Karpas-422 (cell line): ENCODE data around the gene GPR39. TPM values are rescaled to one million over a fixed set of nuclear protein-coding genes. Genes with fewer than 3 reads are reported as not detected.

Experiments
- DNase-seq: peaks from one replicate; pipeline ENCODE4 v3.0.0-alpha.2; 2015
- H2AFZ ChIP-seq: fragments of 200-600 bp; sonication (generic); 2 replicates; pipeline ENCODE4 v1.6.1; 2014; ENCODE audit warnings: antibody characterized with exemption, low read length, mixed read lengths
- H3K27ac ChIP-seq: fragments of 200-600 bp; sonication (generic); 2 replicates; pipeline ENCODE4 v1.5.1; 2014; ENCODE audit warnings: mild to moderate bottlenecking, low read length, moderate library complexity
- H3K27me3 ChIP-seq: fragments of 200-600 bp; sonication (generic); 2 replicates; pipeline ENCODE4 v1.6.1; 2014; ENCODE audit warnings: low read length, mixed read lengths
- H3K36me3 ChIP-seq: fragments of 200-600 bp; sonication (generic); 2 replicates; pipeline ENCODE4 v1.6.1; 2014; ENCODE audit warnings: low read length, mixed read lengths; ENCODE audit not compliant: insufficient read depth
- H3K4me1 ChIP-seq: fragments of 200-600 bp; sonication (generic); 2 replicates; pipeline ENCODE4 v1.6.1; 2014; ENCODE audit warnings: mild to moderate bottlenecking, low read length, mixed read lengths
- H3K4me2 ChIP-seq: fragments of 200-600 bp; sonication (generic); 2 replicates; pipeline ENCODE4 v1.6.1; 2014; ENCODE audit warnings: low read length, low read depth, mild to moderate bottlenecking; ENCODE audit not compliant: poor library complexity, severe bottlenecking
- H3K4me3 ChIP-seq: fragments of 200-600 bp; sonication (generic); 2 replicates; pipeline ENCODE4 v1.5.1; 2014; ENCODE audit warnings: mild to moderate bottlenecking, antibody characterized with exemption, low read length, mixed read lengths
- H3K79me2 ChIP-seq: fragments of 200-600 bp; sonication (generic); 2 replicates; pipeline ENCODE4 v1.6.1; 2014; ENCODE audit warnings: mild to moderate bottlenecking, low read length, mixed read lengths
- H3K9ac ChIP-seq: fragments of 200-600 bp; sonication (generic); 2 replicates; pipeline ENCODE4 v1.6.0; 2014; ENCODE audit warnings: low read length
- H3K9me2 ChIP-seq: fragments of 200-600 bp; sonication (generic), shearing (Covaris generic); replicated peaks from 2 replicates; pipeline ENCODE4 v1.6.0; 2014; ENCODE audit warnings: mild to moderate bottlenecking, low read length, moderate library complexity; ENCODE audit not compliant: insufficient read depth
- H3K9me3 ChIP-seq: fragments of 300-700, 200-600 bp; sonication (generic); 2 replicates; pipeline ENCODE4 v1.6.1; 2014; ENCODE audit warnings: low read length, mixed read lengths
- H4K20me1 ChIP-seq: fragments of 200-600 bp; sonication (generic); 2 replicates; pipeline ENCODE4 v1.6.1; 2014; ENCODE audit warnings: mild to moderate bottlenecking, antibody characterized with exemption, low read length, low read depth; ENCODE audit not compliant: insufficient read depth
- total RNA-seq: library from RNA; depleted of rRNA; stranded (reverse); fragments of >200 nt; shearing (Covaris generic); gene quantifications from 2 replicates; pipeline ENCODE4 v1.2.3, GENCODE V29; 2014; ENCODE audit warnings: low replicate concordance

Gene GPR39
- total RNA-seq, 1 experiment from 2014 or later: 0.34 TPM

GRCh38 chr2:132668189-132668823 lies 251.7 kb downstream of the GPR39 start:
- H3K9me2 ChIP-seq: no peaks in the 10 kb centered on the region
- H3K4me1 ChIP-seq: no peaks in the 10 kb centered on the region
- H2AFZ ChIP-seq: no peak overlapping the region
- no peak overlapping the region for H3K9ac ChIP-seq
- no peak overlapping the region for H3K27ac ChIP-seq
- H4K20me1 ChIP-seq: no peaks in the 10 kb centered on the region
- no peaks in the 10 kb centered on the region for H3K79me2 ChIP-seq
- no peaks in the 10 kb centered on the region for H3K9me3 ChIP-seq
- no peak for DNase-seq
- no peaks in the 10 kb centered on the region for H3K27me3 ChIP-seq
- no peak overlapping the region for H3K4me3 ChIP-seq
- no peaks in the 10 kb centered on the region for H3K36me3 ChIP-seq
- H3K4me2 ChIP-seq: no peak overlapping the region

- no peaks in the 10 kb centered on the region for H3K9me2 ChIP-seq
Measured at GRCh38 chr2:132668987-132669907, 252.6 kb downstream of the GPR39 start.

GRCh38 chr2:132669908-132670495 lies 253.4 kb downstream of the GPR39 start, which contains the start of gene LYPD1:
TSS of gene LYPD1 (minus strand) at chr2:132670205. CDS start at chr2:132669932, 273 bp downstream.
- Histone ChIP-seq H2AFZ (no peak within 1 kb of the TSS), H3K27me3 (no peaks in the 10 kb centered on the region), H3K4me2 (no peak within 1 kb of the TSS)

More at GRCh38 chr2:132668987-132669907, 252.6 kb downstream of the GPR39 start:
- Histone ChIP-seq H3K27ac (no peak overlapping the region), H4K20me1 (no peaks in the 10 kb centered on the region), H3K27me3 (no peaks in the 10 kb centered on the region), H3K79me2 (no peaks in the 10 kb centered on the region), H3K4me3 (no peak overlapping the region), H3K4me1 (no peaks in the 10 kb centered on the region), H3K4me2 (no peak overlapping the region), H2AFZ (no peak overlapping the region), H3K9ac (no peak overlapping the region), H3K36me3 (no peaks in the 10 kb centered on the region), H3K9me3 (no peaks in the 10 kb centered on the region)
- no peak for DNase-seq

DNA sequence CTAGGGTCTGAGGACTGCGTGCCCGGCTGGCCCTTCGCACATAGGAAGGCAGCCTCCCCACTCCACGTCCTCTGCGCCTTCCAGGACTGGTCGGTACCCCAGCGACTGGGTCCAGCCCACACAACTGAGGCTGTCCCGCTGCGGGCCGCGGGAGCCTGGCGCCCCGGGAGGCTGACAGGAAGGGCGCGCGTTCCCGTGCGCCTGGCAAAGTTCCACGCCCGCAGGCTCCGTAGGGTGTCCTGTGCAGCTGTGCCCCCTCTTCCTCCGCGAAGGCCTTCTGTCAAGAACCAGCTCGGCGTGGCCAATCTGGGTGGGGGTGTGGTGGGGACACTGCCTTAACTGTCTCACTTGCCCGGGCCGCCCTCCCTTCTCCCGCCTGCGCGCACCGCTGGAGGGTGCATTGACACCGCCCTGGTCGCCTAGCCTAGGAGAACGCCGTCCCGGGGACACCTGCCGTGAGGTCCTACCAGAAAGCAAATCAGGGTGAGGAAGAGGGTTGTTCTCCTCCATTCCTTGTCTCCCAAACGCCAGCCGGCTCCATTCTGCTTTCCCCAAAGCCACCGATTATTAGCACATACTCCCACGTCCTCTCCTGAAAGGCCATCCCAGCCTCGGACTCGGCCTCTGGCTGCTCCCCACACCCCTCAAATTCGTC lies 254.0 kb downstream of the GPR39 start:
- Histone ChIP-seq H3K4me2 (no peak overlapping the region), H4K20me1 (no peaks in the 10 kb centered on the region), H2AFZ (no peak overlapping the region)

More at GRCh38 chr2:132669908-132670495, 253.4 kb downstream of the GPR39 start, which contains the start of gene LYPD1:
- no peaks in the 10 kb centered on the region for H4K20me1 ChIP-seq
- no peaks in the 10 kb centered on the region for H3K9me2 ChIP-seq
- DNase-seq: no peak
- H3K9me3 ChIP-seq: no peaks in the 10 kb centered on the region
- H3K79me2 ChIP-seq: no peaks in the 10 kb centered on the region
- H3K4me1 ChIP-seq: no peaks in the 10 kb centered on the region
- H3K9ac ChIP-seq: no peak within 1 kb of the TSS
- no peak within 1 kb of the TSS for H3K27ac ChIP-seq
- no peaks in the 10 kb centered on the region for H3K36me3 ChIP-seq
- no peak within 1 kb of the TSS for H3K4me3 ChIP-seq

GRCh38 chr2:132671151-132671835 lies 254.7 kb downstream of the GPR39 start:
- Histone ChIP-seq H3K9ac (no peak overlapping the region), H3K27ac (no peak overlapping the region), H3K4me3 (no peak overlapping the region), H3K4me1 (no peaks in the 10 kb centered on the region; the same call in 1 of the 2 replicates), H3K79me2 (no peaks in the 10 kb centered on the region), H3K27me3 (no peaks in the 10 kb centered on the region), H3K4me2 (no peak overlapping the region), H2AFZ (no peak overlapping the region), H3K9me3 (no peaks in the 10 kb centered on the region), H4K20me1 (no peaks in the 10 kb centered on the region), H3K36me3 (no peaks in the 10 kb centered on the region), H3K9me2 (no peaks in the 10 kb centered on the region)
- no peak for DNase-seq

More for the DNA sequence above, 254.0 kb downstream of the GPR39 start:
- Histone ChIP-seq H3K79me2 (no peaks in the 10 kb centered on the region), H3K27ac (no peak overlapping the region), H3K9ac (no peak overlapping the region), H3K4me3 (no peak overlapping the region), H3K4me1 (no peaks in the 10 kb centered on the region), H3K9me3 (no peaks in the 10 kb centered on the region), H3K9me2 (no peaks in the 10 kb centered on the region), H3K36me3 (no peaks in the 10 kb centered on the region), H3K27me3 (no peaks in the 10 kb centered on the region)
- DNase-seq: no peak

DNA sequence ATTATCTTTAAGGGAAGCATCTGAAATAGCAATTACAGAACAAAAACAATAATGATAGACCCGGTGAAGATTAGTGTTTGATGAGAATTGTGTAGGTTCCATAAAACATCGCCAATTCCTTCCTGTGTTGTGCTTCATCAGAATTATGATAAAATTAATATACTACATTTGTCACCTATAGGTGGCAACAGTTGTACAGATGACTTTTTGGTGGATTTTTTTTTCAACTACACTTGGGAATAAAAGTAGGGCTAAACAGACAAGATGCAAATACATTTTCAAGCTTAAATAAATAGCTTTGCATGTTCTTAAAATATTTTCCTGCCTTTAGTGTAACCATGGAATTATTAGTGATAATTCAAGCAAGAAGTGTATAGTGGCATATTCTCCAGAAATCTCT lies 260.4 kb downstream of the GPR39 start:
- H3K79me2 ChIP-seq: no peaks in the 10 kb centered on the region
- no peak overlapping the region for H2AFZ ChIP-seq
- H3K9me3 ChIP-seq: no peaks in the 10 kb centered on the region
- H3K27me3 ChIP-seq: no peaks in the 10 kb centered on the region
- peaks cover 24% of the 10 kb centered on the region for H3K4me1 ChIP-seq
- H3K4me3 ChIP-seq: no peak overlapping the region
- no peaks in the 10 kb centered on the region for H3K9me2 ChIP-seq
- no peak overlapping the region for H3K9ac ChIP-seq
- no peaks in the 10 kb centered on the region for H4K20me1 ChIP-seq
- H3K27ac ChIP-seq: no peak overlapping the region
- H3K36me3 ChIP-seq: no peaks in the 10 kb centered on the region
- peak; percentile 52 for DNase-seq
- H3K4me2 ChIP-seq: no peak overlapping the region

- Histone ChIP-seq H4K20me1 (no peaks in the 10 kb centered on the region), H3K4me3 (no peak overlapping the region), H3K9me2 (no peaks in the 10 kb centered on the region), H3K9me3 (no peaks in the 10 kb centered on the region), H3K27me3 (no peaks in the 10 kb centered on the region), H2AFZ (no peak overlapping the region), H3K79me2 (no peaks in the 10 kb centered on the region), H3K4me1 (peaks cover 24% of the 10 kb centered on the region), H3K27ac (no peak overlapping the region), H3K9ac (no peak overlapping the region), H3K4me2 (no peak overlapping the region), H3K36me3 (no peaks in the 10 kb centered on the region)
- no peak for DNase-seq
Measured at GRCh38 chr2:132677661-132678060, 261.1 kb downstream of the GPR39 start.
